COLO829 (cell line): ENCODE measurements around the gene GABPB2.
"Not testable (repeated sequence)": the region's sequence is repeated elsewhere in the genome, so short reads cannot be mapped to it uniquely, and the experiment has no call there.

Experiments used
- DNase-seq: peaks from one replicate; pipeline ENCODE4 v3.0.0; 2012; ENCODE audit warnings: low spot score

GABPB2 gene

GRCh38 chr1:151060007-151060656 lies 10.4 kb upstream of the GABPB2 start, which contains the start of gene MLLT11:
MLLT11 (plus strand) TSS chr1:151060397; CDS start chr1:151067225, 6,828 bp downstream.
- no peak for DNase-seq

DNA sequence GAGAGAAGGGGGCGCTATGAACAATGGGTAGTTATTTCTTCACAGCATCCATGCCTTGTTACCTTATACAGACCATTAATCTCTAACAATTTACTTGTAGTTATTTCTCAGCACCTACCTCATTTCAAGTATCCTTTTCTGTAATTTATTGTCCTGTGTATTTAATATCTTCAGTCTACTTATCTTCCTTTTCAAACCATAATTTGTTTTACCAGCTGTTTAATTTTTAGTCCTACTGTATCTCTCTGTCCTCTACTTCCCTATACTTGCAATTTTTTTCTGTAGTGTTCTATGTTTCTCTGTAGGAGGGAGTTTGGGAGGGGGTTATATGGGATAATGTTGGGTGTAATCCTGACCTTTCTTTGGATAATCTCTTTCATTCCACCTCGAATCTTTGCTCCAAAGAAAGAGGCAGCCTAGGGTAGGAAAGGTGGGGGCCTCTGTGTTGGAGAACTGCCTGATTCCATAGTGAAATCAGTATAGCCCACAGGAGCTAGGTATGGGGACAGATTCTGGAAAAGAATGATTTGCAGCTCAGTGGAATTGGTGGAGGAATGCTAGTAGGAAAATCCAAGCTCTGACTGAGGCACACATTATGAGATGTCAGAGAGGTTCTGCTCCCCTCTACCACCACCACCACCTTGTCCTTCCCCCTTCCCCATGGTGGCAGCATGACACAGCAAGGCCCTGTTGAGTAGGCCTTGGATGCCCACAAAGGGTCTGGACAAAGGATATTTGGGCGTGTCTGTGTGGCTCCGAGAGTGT lies 9.7 kb upstream of the GABPB2 start:
- DNase-seq: no peak

- no peak for DNase-seq
Measured at GRCh38 chr1:151061704-151062103, 8.9 kb upstream of the GABPB2 start.

DNA sequence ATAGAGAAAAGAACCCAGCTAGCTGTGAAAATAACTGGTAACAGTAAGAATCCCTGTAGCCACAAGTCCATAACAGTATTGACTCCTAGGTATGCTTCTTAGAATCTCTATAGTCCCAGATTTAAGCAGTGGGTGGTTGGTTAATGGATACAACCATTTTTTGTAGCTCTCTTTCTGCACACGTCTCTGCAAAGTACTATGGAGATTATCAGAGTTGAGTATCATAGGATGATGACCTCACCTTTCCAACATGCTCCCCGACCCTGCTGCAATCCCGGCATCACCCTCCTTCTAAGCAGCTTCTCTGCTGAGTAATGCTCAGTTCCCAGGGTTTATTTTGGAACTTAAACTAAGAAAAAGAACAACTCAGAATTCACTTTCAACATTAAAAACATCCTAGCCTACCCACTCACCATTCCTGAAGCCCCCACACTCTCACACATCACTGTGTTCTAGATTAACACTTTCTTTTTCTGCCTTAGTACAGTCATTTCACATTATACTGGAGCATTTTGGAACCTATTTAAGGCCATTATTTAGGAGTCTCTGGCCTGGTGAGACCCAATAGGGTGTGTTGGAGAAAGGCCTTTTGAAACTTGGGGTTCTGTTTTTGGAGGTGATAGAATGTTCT lies 7.7 kb upstream of the GABPB2 start:
- DNase-seq: no peak

- peak; percentile 78 for DNase-seq
Measured at GRCh38 chr1:151065089-151065645, 5.4 kb upstream of the GABPB2 start.

- no peak for DNase-seq
Measured at GRCh38 chr1:151067185-151067584, 3.4 kb upstream of the GABPB2 start.

DNA sequence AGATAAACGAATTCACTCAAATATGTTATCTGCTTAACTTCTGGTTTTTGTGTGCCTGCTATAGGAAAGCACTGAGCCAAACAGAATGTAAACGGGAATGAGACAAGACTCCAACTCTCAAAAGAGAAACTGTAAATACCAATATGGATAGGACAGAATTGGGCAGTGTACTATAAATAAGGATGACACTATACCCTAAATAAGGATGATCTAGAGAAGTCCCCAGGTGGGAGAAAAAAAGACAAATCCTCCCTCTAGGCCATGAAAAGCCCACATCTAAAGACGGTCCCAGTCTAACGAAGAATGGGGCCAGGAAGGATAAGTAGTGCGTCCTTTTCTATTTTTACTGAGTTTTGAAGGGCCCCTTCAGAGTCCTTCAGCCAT lies 1.5 kb upstream of the GABPB2 start:
- DNase-seq: no peak

- DNase-seq: no peak
Measured at GRCh38 chr1:151072224-151072623, 1.7 kb downstream of the GABPB2 start.

DNA sequence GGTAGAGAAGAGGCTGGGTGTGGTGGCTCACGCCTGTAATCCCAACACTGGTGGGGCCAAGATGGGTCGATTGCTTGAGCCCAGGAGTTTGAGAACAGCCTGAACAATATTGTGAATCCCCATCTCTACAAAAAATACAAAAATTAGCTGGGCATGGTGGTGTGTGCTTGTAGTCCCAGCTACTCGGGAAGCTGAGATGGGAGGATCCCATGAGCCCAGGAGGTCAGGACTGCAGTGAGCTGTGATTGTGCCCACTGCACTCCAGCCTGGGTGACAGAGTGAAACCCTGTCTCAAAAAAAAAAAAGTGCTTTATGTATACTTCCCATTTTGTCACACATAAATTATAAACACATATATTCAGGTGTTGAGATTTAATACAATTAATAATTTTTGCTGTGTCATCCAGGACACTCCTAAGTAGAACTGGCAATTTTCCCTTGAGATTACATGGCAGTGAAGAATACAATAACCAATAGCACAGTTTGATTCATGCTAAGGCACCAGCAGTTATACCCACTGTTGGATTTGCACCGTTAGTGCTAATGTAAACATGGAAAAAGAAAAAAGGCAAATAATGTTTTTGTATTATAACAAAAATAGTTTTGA lies 15.5 kb downstream of the GABPB2 start:
- no peak for DNase-seq

GRCh38 chr1:151097426-151097825 lies 26.9 kb downstream of the GABPB2 start:
- DNase-seq: not testable (repeated sequence)

GRCh38 chr1:151098126-151098525 lies 27.6 kb downstream of the GABPB2 start:
- no peak for DNase-seq

DNA sequence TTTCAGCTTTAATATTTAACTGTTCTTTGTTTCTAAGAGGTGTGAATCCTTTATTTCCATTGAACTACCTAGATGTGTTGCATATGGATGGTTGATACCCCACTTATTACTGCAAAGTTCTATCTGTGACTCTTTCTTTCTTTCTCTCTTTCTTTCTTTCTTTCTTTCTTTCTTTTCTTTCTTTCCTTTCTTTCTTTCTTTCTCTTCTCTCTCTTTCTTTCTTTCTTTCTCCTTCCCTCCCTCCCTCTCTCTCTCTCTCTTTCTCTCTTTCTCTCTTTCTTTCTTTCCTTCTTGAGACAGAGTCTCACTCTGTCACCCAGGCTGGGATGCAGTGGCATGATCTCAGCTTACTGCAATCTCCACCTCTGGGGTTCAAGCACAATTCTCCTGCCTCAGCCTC lies 34.1 kb downstream of the GABPB2 start:
- DNase-seq: no peak

DNA sequence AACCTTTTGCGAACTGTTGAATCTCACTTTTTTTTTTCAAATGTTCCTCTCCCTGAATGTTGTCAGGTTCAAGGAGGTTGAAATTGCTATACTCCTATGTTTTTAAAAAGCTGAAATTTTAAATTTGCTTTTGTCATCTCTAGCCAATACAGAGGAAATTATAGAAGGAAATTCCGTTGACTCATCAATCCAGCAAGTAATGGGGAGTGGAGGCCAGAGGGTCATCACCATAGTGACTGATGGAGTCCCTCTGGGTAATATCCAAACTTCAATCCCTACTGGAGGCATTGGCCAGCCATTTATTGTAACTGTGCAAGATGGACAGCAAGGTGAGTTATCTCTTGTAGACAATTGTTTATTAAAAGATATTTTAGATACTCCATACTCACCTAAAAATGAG lies 36.3 kb downstream of the GABPB2 start:
- DNase-seq: no peak

- DNase-seq: no peak
Measured at GRCh38 chr1:151108331-151108730, 37.8 kb downstream of the GABPB2 start.

DNA sequence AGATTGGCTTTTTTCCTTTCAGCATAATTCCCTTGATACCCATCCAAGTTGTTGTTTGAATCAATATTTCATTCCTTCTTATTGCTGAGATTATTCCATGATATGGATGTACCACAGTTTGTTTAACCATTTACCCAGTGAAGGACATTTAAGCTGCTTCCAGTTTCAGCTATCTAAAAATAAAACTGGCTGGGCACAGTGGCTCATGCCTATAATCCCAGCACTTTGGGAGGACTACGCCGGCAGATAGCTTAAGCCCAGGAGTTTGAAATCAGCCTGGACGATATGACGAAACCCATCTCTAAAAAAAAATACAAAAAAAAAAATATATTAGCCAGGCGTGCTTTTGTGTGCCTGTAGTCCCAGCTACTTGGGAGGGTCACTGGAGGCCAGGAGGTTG lies 43.3 kb downstream of the GABPB2 start:
- no peak for DNase-seq

GRCh38 chr1:151124763-151125403 lies 54.3 kb downstream of the GABPB2 start:
- no peak for DNase-seq

DNA sequence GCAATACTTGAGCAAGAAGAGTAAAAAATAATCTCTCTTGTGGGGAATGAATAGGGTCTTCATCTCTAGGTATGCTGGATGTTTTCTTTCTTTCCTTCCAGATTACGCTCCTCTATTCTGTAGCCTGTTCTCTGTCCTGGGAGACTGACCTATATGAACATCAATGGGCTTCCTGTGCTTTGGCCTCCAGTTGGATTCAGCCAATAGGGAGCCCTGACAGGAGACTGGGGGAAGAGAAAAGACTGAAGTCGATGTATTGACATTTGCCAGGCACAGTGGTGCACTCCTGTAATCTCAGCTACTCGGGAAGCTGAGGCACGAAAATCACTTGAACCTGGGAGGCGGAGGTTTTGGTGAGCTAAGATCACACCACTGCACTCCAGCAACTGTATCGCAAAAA lies 58.2 kb downstream of the GABPB2 start:
- DNase-seq: no peak

DNA sequence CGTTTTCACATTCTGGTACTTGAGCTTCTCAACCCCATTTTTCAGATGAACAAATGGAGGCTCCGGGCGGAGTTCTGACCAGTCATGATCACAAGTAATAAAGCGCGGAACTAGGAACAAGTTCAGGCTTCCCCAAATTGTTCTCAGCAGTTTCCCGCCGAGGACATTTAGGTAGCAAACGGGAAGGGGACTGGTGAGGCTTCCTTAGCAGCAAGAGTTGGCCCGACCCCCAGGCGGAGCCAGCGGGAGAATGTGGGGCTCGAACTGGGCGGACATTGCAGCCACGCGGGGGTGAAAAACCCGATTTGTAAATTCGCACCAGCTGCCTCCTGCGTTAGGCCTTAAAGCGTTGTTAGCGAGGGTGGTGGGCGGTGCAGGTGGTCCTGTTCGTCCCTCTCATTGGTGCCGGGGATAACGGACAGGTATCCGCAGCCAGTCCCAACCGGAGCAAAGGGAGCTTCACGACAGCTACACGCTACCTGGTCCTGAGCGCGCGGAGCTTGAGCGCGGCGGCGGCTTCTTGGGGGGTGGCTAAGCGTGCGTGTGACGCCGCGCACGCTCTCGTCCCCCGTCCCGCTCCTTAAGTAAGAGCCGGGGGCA lies 60.5 kb downstream of the GABPB2 start:
- no peak for DNase-seq

- DNase-seq: no peak
Measured at GRCh38 chr1:151131701-151132334, 61.3 kb downstream of the GABPB2 start.

GRCh38 chr1:151132335-151133017 lies 61.9 kb downstream of the GABPB2 start:
- DNase-seq: no peak
